IPS DF 19.7 (cell line): ENCODE measurements around the gene KLF1.

Experiments used
- DNase-seq: peaks from one replicate; pipeline ENCODE4 v3.0.0-alpha.2; 2013; ENCODE audit warnings: low read depth, low spot score

The KLF1 gene

GRCh38 chr19:12838182-12838885, 48.7 kb downstream of the KLF1 start, which contains the start of gene MAST1:
Gene MAST1, plus strand, starts transcription at chr19:12838515. Its CDS starts 58 bp downstream, at chr19:12838573.
- no peak for DNase-seq

GRCh38 chr19:12837225-12837624, 49.8 kb downstream of the KLF1 start:
- DNase-seq: no peak

- no peak for DNase-seq
These were observed 50.5 kb downstream of the KLF1 start for GRCh38 chr19:12836529-12836863.

DNA sequence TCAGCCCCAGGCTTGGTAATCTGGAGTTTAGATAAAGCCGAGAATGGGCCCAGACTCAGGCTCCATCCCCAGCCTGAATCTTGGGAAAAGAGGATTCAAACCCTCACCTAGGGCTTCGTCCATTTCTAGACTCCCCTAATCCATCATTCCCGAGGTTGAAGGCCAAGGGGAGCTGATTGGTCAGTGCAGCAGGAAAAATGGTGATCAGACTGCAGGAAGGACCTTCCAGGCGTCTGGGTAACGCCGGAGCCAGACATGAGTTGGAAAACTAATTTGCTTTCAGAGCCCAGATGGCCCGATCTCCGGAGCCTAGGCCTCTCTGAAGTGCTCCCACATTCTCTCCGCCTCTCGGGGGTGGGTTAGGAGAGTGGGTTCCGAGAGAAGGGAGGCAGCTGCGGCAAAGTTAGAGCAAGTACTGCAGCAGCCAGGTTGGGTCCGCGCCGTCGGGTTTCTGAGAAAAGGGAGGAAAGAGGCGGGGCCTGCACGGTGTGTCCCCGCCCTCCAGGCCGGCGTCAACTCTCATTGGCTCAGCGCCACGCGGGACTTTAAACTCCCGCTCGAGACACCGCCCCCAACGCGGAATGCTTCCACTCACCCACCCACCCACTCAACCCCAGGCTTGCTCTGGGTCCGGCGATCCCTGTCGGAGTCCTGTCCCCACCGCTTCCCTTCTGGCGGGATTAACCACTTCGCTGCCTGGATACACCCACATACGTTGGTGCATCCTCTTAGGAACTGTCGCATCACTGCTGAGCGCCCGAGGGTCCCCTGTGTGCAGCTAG, 51.8 kb downstream of the KLF1 start:
- no peak for DNase-seq

- DNase-seq: no peak
These were observed 52.4 kb downstream of the KLF1 start, which contains the start of gene RTBDN for GRCh38 chr19:12834566-12834943. Gene RTBDN, minus strand, starts transcription at chr19:12834579. Its CDS starts 4,600 bp downstream, at chr19:12829979.
